H1 (cell line): ENCODE measurements around the gene LCAT. TPM values are rescaled to one million over a fixed set of nuclear protein-coding genes. Genes with fewer than 3 reads are reported as not detected.

Experiments used
- BRCA1 ChIP-seq: IDR thresholded peaks from 2 replicates; pipeline ENCODE4 v1.6.1; 2012; ENCODE audit warnings: low read depth, low read length, improper control_type of control experiment
- KDM4A ChIP-seq: IDR thresholded peaks from one replicate; pipeline ENCODE4 v1.7.1; 2012; ENCODE audit warnings: low read depth, mild to moderate bottlenecking, moderate library complexity, low read length, inconsistent platforms; ENCODE audit not compliant: severe bottlenecking
- POLR2A ChIP-seq, 2 experiments: IDR thresholded peaks; 1 replicate in 1 of 2; 2 replicates in 1 of 2; pipeline ENCODE4 v1.6.1; 2011; ENCODE audit warnings: low read depth in 2 of 2, low read length in 2 of 2, mild to moderate bottlenecking in 2 of 2; ENCODE audit errors: control extremely low read depth in 1 of 2
- RXRA ChIP-seq: IDR thresholded peaks from 2 replicates; pipeline ENCODE4 v1.6.1; 2011; ENCODE audit warnings: low read depth, mild to moderate bottlenecking, low read length, moderate library complexity; ENCODE audit not compliant: insufficient read depth
- YY1 ChIP-seq: IDR thresholded peaks from 2 replicates; pipeline ENCODE4 v1.6.1; 2011; ENCODE audit warnings: low read depth, mild to moderate bottlenecking, low read length
- polyA plus RNA-seq, 7 experiments: library from polyadenylated mRNA; depleted of rRNA in 3 of 7; stranded (reverse) in 5 of 7; unstranded in 2 of 7; fragments of >200 nt in 5 of 7; fragments of 200-250 nt in 2 of 7; gene quantifications; 1 replicate in 5 of 7; 2 replicates in 1 of 7; 4 replicates in 1 of 7; pipeline versions ENCODE4 v1.2.1 to v1.2.3, GENCODE V29; 2011 to 2013; ENCODE audit warnings: missing spikeins in 2 of 7, mixed read lengths in 2 of 7
- total RNA-seq: library from RNA; stranded (reverse); fragmentation: NEBNext Ultra II Directional; extraction: Animal tissue kit (Norgen Biotek cat#: 25700); gene quantifications from 2 replicates; pipeline ENCODE4 v1.2.1, GENCODE V29; 2021

The LCAT gene
- total and polyA plus RNA-seq, 2 of the 8 experiments (the other 6 are each of a cell fraction or from before 2014, with no cell fraction given), result 9.4 to 19.6 TPM

DNA sequence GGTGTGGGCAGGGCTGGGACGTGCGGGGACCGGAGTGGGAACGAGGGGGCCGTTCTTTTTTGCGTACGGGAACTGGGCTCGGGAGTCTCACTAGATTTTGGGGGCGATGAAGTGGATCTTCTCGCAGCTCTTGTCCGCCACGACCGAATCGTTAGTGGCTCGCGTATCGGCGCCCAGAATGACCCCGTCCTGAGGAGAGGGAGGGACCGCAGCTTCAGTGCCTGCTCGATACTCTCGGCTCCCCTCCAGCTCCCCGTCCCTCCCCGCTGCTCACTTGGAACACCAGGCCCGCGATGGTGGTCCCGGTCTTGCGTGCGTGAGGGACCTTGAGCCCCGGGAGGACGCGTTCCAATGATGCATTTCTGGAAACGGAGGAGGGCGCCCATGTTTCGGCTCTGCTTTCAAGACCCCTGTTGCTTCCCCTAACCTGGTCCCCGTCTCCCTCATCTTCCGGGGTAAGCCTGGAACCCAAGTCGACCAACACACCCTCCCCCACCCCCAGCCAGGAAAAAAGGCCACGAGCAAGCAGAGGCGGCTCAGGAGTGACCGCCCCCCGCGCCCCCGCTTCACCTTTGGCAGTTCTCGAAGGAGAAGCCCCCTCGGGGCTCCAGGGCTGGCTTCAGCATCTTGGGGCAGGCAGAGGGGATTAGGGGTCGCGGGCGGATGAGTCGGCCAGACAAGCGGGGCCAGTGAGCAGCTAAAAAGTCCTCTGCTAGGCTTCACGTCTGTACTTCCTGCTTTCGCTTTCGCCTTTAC lies 7.6 kb downstream of the LCAT start, which contains the start of gene PSMB10 (continued):
- TF ChIP-seq KDM4A, result peak; percentile 82
- no peak for TF ChIP-seq BRCA1
- TF ChIP-seq RXRA, result no peak
- 0 out of 2 replicates have a peak, but pooled peaks have one; percentile 19 for TF ChIP-seq YY1
- peak in 1 of 2 experiments; percentile 4; a peak in 2 of 3 replicates for TF ChIP-seq POLR2A (IDR thresholded peaks at IDR 0.05; ENCODE audit: control extremely low read depth in 1 of 2, low read depth in 2 of 2, low read length in 2 of 2)
- TF ChIP-seq, all 59 proteins: peak for 9
